ENCODE measurements around the gene NLN. TPM values are rescaled to one million over a fixed set of nuclear protein-coding genes. Genes with fewer than 3 reads are reported as not detected.

NLN gene
- total and polyA plus RNA-seq, 2 of the 13 experiments (the other 11 are each of a cell fraction or from before 2014, with no cell fraction given) = 11.9 to 36.7 TPM

GRCh38 chr5:65801352-65801783 is 79.4 kb downstream of the NLN start:
- in situ Hi-C loops (cut with HindIII; ENCODE audit: extremely low pct_ligation_motif_present, low pct_unique_long_range_greater_than_20kb) (no loop called here), intact Hi-C loops (cut with micrococcal nuclease; ENCODE audit: unreplicated experiment) (no loop called here)
- H3K27ac ChIP-seq (ENCODE audit: extremely low read length, insufficient read depth, low read length) = no peak overlapping the region
- 95% methylated on average over 3 of the region's 3 CpGs for WGBS (ENCODE audit: low lambda C conversion rate)
- H3K79me2 ChIP-seq (ENCODE audit: insufficient read depth, low read length) = no peaks in the 10 kb centered on the region
- H3K4me3 ChIP-seq (replicated peaks in 1 of 3; ENCODE audit: insufficient read depth in 1 of 3, low read depth in 2 of 3, low read length in 3 of 3) = no peak overlapping the region
- no peaks in the 10 kb centered on the region for H4K20me1 ChIP-seq (ENCODE audit: insufficient read depth, low read length)
- BruUV-seq (replicated peaks) = no TSS peak
- H3K9me3 ChIP-seq (ENCODE audit: low read length) = no peaks in the 10 kb centered on the region
- H3K4me2 ChIP-seq (ENCODE audit: low read depth, low read length) = no peak overlapping the region
- no peaks in the 10 kb centered on the region for H3K4me1 ChIP-seq (ENCODE audit: insufficient read depth, low read length)
- no peak for ATAC-seq
- CTCF ChIA-PET (ENCODE audit: low intra/inter-chr PET ratio, low total read pairs) = no interaction called here
- peaks cover 5 to 8% of the 10 kb centered on the region in 2 experiments; a peak in 2 of 5 replicates for H3K36me3 ChIP-seq (replicated peaks in 1 of 2; ENCODE audit: control insufficient read depth in 1 of 2, insufficient read depth in 2 of 2, low read length in 2 of 2)
- H3K9ac ChIP-seq (ENCODE audit: insufficient read depth, low read depth, low read length) = no peak overlapping the region
- H2AFZ ChIP-seq (ENCODE audit: low read length) = no peak overlapping the region
- POLR2A ChIA-PET = no interaction called here
- FAIRE-seq = no peak
- H3K27me3 ChIP-seq (ENCODE audit: control insufficient read depth in 1 of 2, insufficient read depth in 2 of 2, low read length in 2 of 2) = no peaks in the 10 kb centered on the region
- DNase-seq (ENCODE audit: low spot score) = no peak
- TF ChIP-seq CBFB (CRISPR knock-in tag; IDR thresholded peaks at IDR 0.05) (no peak), MEIS2 (CRISPR knock-in tag; IDR thresholded peaks at IDR 0.05) (no peak), ZNF138 (CRISPR knock-in tag; IDR thresholded peaks at IDR 0.05; ENCODE audit: low read depth) (no peak), ZNF160 (CRISPR knock-in tag; IDR thresholded peaks at IDR 0.05) (no peak), MED13 (CRISPR knock-in tag; IDR thresholded peaks at IDR 0.05) (no peak), ZNF276 (CRISPR knock-in tag; IDR thresholded peaks at IDR 0.05; ENCODE audit: low read depth) (no peak), MAFG (CRISPR knock-in tag; IDR thresholded peaks at IDR 0.05) (no peak), NFKB2 (CRISPR knock-in tag; IDR thresholded peaks at IDR 0.05; ENCODE audit: borderline replicate concordance) (no peak), BRF2 (CRISPR knock-in tag; IDR thresholded peaks at IDR 0.05) (no peak), ZSCAN29 (CRISPR knock-in tag; conservative IDR thresholded peaks at IDR 0.05) (no peak), PAF1 (CRISPR knock-in tag; IDR thresholded peaks at IDR 0.05) (no peak), SUZ12 (IDR thresholded peaks at IDR 0.05; ENCODE audit: low read depth, low read length) (no peak), ARID4A (CRISPR knock-in tag; IDR thresholded peaks at IDR 0.05; ENCODE audit: borderline replicate concordance) (no peak)

All from HepG2 (cell line).